Measurements from ENCODE around the gene CWF19L2.

Gene CWF19L2

GRCh38 chr11:107293677-107294344 is 163.8 kb downstream of the CWF19L2 start:
- no peak for DNase-seq (ENCODE audit: low read depth)

- no peak for DNase-seq (ENCODE audit: low read depth)
These were observed 175.4 kb downstream of the CWF19L2 start for GRCh38 chr11:107282195-107282594.

Data from non-pigmented ciliary epithelial cell (primary cell).